Liver (tissue), 9 donors: Measurements from ENCODE around the gene TMBIM6. TPM values are rescaled to one million over a fixed set of nuclear protein-coding genes. Genes with fewer than 3 reads are reported as not detected.
"Not testable (repeated sequence)": the region's sequence is repeated elsewhere in the genome, so short reads cannot be mapped to it uniquely, and the experiment has no call there.

Experiments used
- DNase-seq: peaks from one replicate; pipeline ENCODE4 v3.0.0-alpha.2; 2017; ENCODE audit warnings: low spot score
- H3K27ac ChIP-seq, 2 donors: one replicate each; pipeline ENCODE4 v1.7.0; 2013; ENCODE audit warnings: inconsistent platforms in 2 of 2, low read length in 2 of 2, control low read depth in 1 of 2, low read depth in 1 of 2, mild to moderate bottlenecking in 1 of 2
- H3K27me3 ChIP-seq, 4 donors: one replicate each; pipeline versions ENCODE4 v1.6.1 to v1.7.0; 2013; ENCODE audit warnings: low read length in 3 of 4, inconsistent platforms in 1 of 4, mild to moderate bottlenecking in 1 of 4, moderate library complexity in 1 of 4; ENCODE audit not compliant: control insufficient read depth in 4 of 4, insufficient read depth in 4 of 4
- H3K36me3 ChIP-seq, 4 donors: one replicate each; pipeline versions ENCODE4 v1.6.1 to v1.7.0; 2013; ENCODE audit warnings: low read length in 3 of 4, mild to moderate bottlenecking in 3 of 4, low read depth in 1 of 4, moderate library complexity in 1 of 4; ENCODE audit not compliant: control insufficient read depth in 4 of 4, insufficient read depth in 3 of 4
- H3K4me1 ChIP-seq, 4 donors: one replicate each; pipeline versions ENCODE4 v1.6.1 to v1.7.0; 2013; ENCODE audit warnings: low read length in 3 of 4, mild to moderate bottlenecking in 3 of 4, moderate library complexity in 1 of 4; ENCODE audit not compliant: control insufficient read depth in 4 of 4, insufficient read depth in 4 of 4
- H3K4me3 ChIP-seq, 3 donors: one replicate each; pipeline versions ENCODE4 v1.6.1 to v1.7.0; 2013; ENCODE audit warnings: low read length in 3 of 3, control low read depth in 1 of 3, low read depth in 1 of 3, mild to moderate bottlenecking in 1 of 3
- H3K9ac ChIP-seq, 2 donors: one replicate each; pipeline ENCODE4 v1.7.0; 2013; ENCODE audit warnings: low read length in 2 of 2, mild to moderate bottlenecking in 2 of 2, moderate library complexity in 2 of 2, control low read depth in 1 of 2, low read depth in 1 of 2
- H3K9me3 ChIP-seq, 4 donors: one replicate each; pipeline versions ENCODE4 v1.6.1 to v1.7.0; 2013; ENCODE audit warnings: low read length in 3 of 4; ENCODE audit not compliant: control insufficient read depth in 4 of 4
- ATF3 ChIP-seq: IDR thresholded peaks from 2 replicates; pipeline ENCODE4 v1.6.1; 2016; ENCODE audit warnings: antibody characterized with exemption
- CTCF ChIP-seq: fragments of 150-350 bp; IDR thresholded peaks from 2 replicates; pipeline ENCODE4 v1.5.1; 2017; ENCODE audit warnings: improper control_type of control experiment, low read depth, low read length; ENCODE audit not compliant: missing input control
- EGR1 ChIP-seq, 2 donors: IDR thresholded peaks; 2 replicates each; pipeline ENCODE4 v1.6.1; 2016 to 2018; ENCODE audit warnings: antibody characterized with exemption in 2 of 2, low read depth in 2 of 2
- FOXA1 ChIP-seq: IDR thresholded peaks from 2 replicates; pipeline ENCODE4 v1.6.1; 2016; ENCODE audit warnings: antibody characterized with exemption
- FOXA2 ChIP-seq: IDR thresholded peaks from 2 replicates; pipeline ENCODE4 v1.6.1; 2016; ENCODE audit warnings: antibody characterized with exemption
- GABPA ChIP-seq, 2 donors: IDR thresholded peaks in 1 of 2; conservative IDR thresholded peaks in 1 of 2; 2 replicates each; pipeline ENCODE4 v1.6.1; 2016; ENCODE audit warnings: antibody characterized with exemption in 2 of 2, mild to moderate bottlenecking in 1 of 2, moderate library complexity in 1 of 2
- HNF4A ChIP-seq, 2 donors: conservative IDR thresholded peaks; 2 replicates each; pipeline ENCODE4 v1.6.1; 2016; ENCODE audit warnings: antibody characterized with exemption in 2 of 2, mild to moderate bottlenecking in 2 of 2
- HNF4G ChIP-seq: IDR thresholded peaks from 2 replicates; pipeline ENCODE4 v1.6.1; 2016; ENCODE audit warnings: antibody characterized with exemption
- JUND ChIP-seq, 2 donors: IDR thresholded peaks; 2 replicates each; pipeline ENCODE4 v1.6.1; 2016; ENCODE audit warnings: antibody characterized with exemption in 2 of 2
- NR2F2 ChIP-seq: IDR thresholded peaks from 2 replicates; pipeline ENCODE4 v1.6.1; 2016; ENCODE audit warnings: antibody characterized with exemption
- RAD21 ChIP-seq, 2 donors: IDR thresholded peaks; 2 replicates each; pipeline ENCODE4 v1.6.1; 2016; ENCODE audit warnings: antibody characterized with exemption in 2 of 2, mild to moderate bottlenecking in 2 of 2
- REST ChIP-seq: IDR thresholded peaks from 2 replicates; pipeline ENCODE4 v1.6.1; 2016; ENCODE audit warnings: antibody characterized with exemption, mild to moderate bottlenecking
- RXRA ChIP-seq, 2 donors: IDR thresholded peaks; 2 replicates each; pipeline ENCODE4 v1.6.1; 2017 to 2018; ENCODE audit warnings: antibody characterized with exemption in 2 of 2, mild to moderate bottlenecking in 1 of 2
- SP1 ChIP-seq: IDR thresholded peaks from 2 replicates; pipeline ENCODE4 v1.6.1; 2018; ENCODE audit warnings: antibody characterized with exemption, mild to moderate bottlenecking
- TAF1 ChIP-seq: conservative IDR thresholded peaks from 2 replicates; pipeline ENCODE4 v1.6.1; 2016; ENCODE audit warnings: antibody characterized with exemption, mild to moderate bottlenecking
- YY1 ChIP-seq: IDR thresholded peaks from 2 replicates; pipeline ENCODE4 v1.6.1; 2016; ENCODE audit warnings: antibody characterized with exemption, mild to moderate bottlenecking
- ZBTB33 ChIP-seq: IDR thresholded peaks from 2 replicates; pipeline ENCODE4 v1.6.1; 2016; ENCODE audit warnings: antibody characterized with exemption
- WGBS: extraction: QIAGEN DNeasy Blood & Tissue Kit; methylation state at CpG from one replicate; pipeline ENCODE4 v1.1.7; 2013; 5-methylcytosine and 5-hydroxymethylcytosine counted together
- polyA plus RNA-seq, 2 donors: library from polyadenylated mRNA; stranded (reverse) in 1 of 2; unstranded in 1 of 2; fragments of 200-250 nt in 1 of 2; fragments of >200 nt in 1 of 2; fragmentation: Nextera tagmentation in 1 of 2; extraction: Ambion mirVana in 1 of 2; gene quantifications; one replicate each; pipeline versions ENCODE4 v1.2.1 to v1.2.3, GENCODE V29; 2013 to 2015
- total RNA-seq, 2 donors: library from RNA; depleted of rRNA; stranded (reverse); fragments of >200 nt; gene quantifications; one replicate each; pipeline ENCODE4 v1.2.3, GENCODE V29; 2014
- TF ChIP-seq, protein P1 (sequence below): IDR thresholded peaks from 2 replicates; pipeline ENCODE4 v1.6.1; 2016; ENCODE audit warnings: antibody characterized with exemption
- donor health status: healthy.
- donor health status: healthy.
- donor health status: healthy.
- donor health status: healthy.
- donor health status: healthy.

The TMBIM6 gene
- total and polyA plus RNA-seq, 4 donors: 464 to 1,207 (median 713) TPM

GRCh38 chr12:49708851-49709250 lies 32.5 kb upstream of the TMBIM6 start:
- no peak for DNase-seq
- 96% methylated on average over 3 of the region's 3 CpGs for WGBS
- Histone ChIP-seq H3K27ac (no peak overlapping the region), H3K4me1 (peaks cover 3 to 4% (median 3%) of the 10 kb centered on the region in 4 donors), H3K9me3 (no peaks in the 10 kb centered on the region), H3K36me3 (no peaks in the 10 kb centered on the region), H3K9ac (no peak overlapping the region), H3K4me3 (no peak overlapping the region), H3K27me3 (no peaks in the 10 kb centered on the region)
- TF ChIP-seq TAF1 (no peak), RAD21 (IDR thresholded peaks at IDR 0.05) (no peak), JUND (IDR thresholded peaks at IDR 0.05) (no peak), HNF4A (conservative IDR thresholded peaks at IDR 0.05) (no peak), ZBTB33 (no peak), RXRA (IDR thresholded peaks at IDR 0.05) (no peak), HNF4G (no peak), ATF3 (no peak), SP1 (no peak), YY1 (no peak), NR2F2 (no peak), CTCF (no peak), GABPA (IDR thresholded peaks at IDR 0.05 in 1 of 2, conservative IDR thresholded peaks at IDR 0.05 in 1 of 2) (no peak)
- TF ChIP-seq, protein P1, sequence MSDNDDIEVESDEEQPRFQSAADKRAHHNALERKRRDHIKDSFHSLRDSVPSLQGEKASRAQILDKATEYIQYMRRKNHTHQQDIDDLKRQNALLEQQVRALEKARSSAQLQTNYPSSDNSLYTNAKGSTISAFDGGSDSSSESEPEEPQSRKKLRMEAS: no peak

DNA sequence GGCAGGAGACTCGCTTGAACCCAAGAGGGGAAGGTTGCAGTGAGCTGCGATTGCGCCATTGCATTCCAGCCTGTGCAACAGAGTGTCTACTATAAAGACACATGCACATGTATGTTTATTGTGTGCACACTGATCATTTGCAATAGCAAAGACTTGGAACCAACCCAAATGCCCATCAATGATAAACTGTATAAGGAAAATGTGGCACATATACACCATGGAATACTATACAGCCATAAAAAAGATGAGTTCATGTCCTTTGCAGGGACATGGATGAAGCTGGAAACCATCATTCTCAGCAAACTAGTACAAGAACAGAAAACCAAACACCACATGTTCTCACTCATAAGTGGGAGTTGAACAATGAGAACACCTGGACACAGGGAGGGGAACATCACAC lies 27.4 kb upstream of the TMBIM6 start:
- not testable (repeated sequence) for H3K36me3 ChIP-seq, H3K9me3 ChIP-seq, H3K4me1 ChIP-seq, H3K9ac ChIP-seq, H3K27ac ChIP-seq, H3K4me3 ChIP-seq, H3K27me3 ChIP-seq, DNase-seq
- 95% methylated on average over 3 of the region's 3 CpGs for WGBS

DNA sequence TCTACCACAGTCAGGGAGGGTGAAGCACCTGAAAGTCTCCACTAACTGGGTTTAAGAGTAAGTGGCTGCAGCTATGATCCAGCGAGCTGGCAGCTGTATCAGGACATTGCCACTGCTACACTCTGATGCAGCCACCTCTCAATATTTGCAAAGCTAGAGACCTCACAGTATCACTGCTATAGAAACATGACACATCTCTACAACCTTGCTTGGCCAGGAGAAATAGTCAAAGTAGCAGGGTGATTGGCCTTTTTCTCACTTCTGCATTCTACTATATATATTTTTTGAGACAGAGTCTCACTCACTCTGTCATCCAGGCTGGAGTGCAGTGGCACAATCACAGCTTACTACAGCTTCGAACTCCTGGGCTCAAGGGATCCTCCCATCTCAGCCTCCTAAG lies 24.8 kb upstream of the TMBIM6 start:
- no peaks in the 10 kb centered on the region for H3K36me3 ChIP-seq
- H3K9me3 ChIP-seq: no peaks in the 10 kb centered on the region
- WGBS: 74% methylated on average over 2 of the region's 2 CpGs
- no peak overlapping the region for H3K4me3 ChIP-seq
- no peak overlapping the region for H3K27ac ChIP-seq
- H3K27me3 ChIP-seq: no peaks in the 10 kb centered on the region
- DNase-seq: no peak
- no peaks in the 10 kb centered on the region for H3K4me1 ChIP-seq
- H3K9ac ChIP-seq: no peak overlapping the region
- TF ChIP-seq REST: no peak
- no peak for TF ChIP-seq EGR1 (IDR thresholded peaks at IDR 0.05; ENCODE audit: low read depth in 2 of 2)
- no peak for TF ChIP-seq YY1
- no peak for TF ChIP-seq NR2F2
- no peak for TF ChIP-seq ZBTB33
- TF ChIP-seq ATF3: no peak
- TF ChIP-seq, protein P1: no peak
- TF ChIP-seq HNF4A (conservative IDR thresholded peaks at IDR 0.05): no peak
- TF ChIP-seq FOXA1: no peak
- no peak for TF ChIP-seq RXRA (IDR thresholded peaks at IDR 0.05)
- no peak for TF ChIP-seq JUND (IDR thresholded peaks at IDR 0.05)
- no peak for TF ChIP-seq GABPA (IDR thresholded peaks at IDR 0.05 in 1 of 2, conservative IDR thresholded peaks at IDR 0.05 in 1 of 2)
- TF ChIP-seq FOXA2: no peak
- no peak for TF ChIP-seq TAF1
